Osteoblast (primary cell): ENCODE results near the gene TECPR1. TPM values are rescaled to one million over a fixed set of nuclear protein-coding genes. Genes with fewer than 3 reads are reported as not detected.

Experiments used
- DNase-seq: peaks from one replicate; pipeline ENCODE4 v3.0.0; 2011; ENCODE audit warnings: low spot score, mixed read lengths; ENCODE audit not compliant: insufficient read length; ENCODE audit errors: missing footprints
- H2AFZ ChIP-seq: 2 replicates; pipeline ENCODE4 v1.6.0; 2011; ENCODE audit warnings: mild to moderate bottlenecking, low read length
- H3K27ac ChIP-seq: 2 replicates; pipeline ENCODE4 v1.5.1; 2011; ENCODE audit warnings: mild to moderate bottlenecking, low read depth, low read length, moderate library complexity
- H3K27me3 ChIP-seq: 2 replicates; pipeline ENCODE4 v1.6.0; 2012; ENCODE audit warnings: mild to moderate bottlenecking, control low read depth, inconsistent platforms, low read length, moderate library complexity; ENCODE audit not compliant: insufficient read depth
- H3K36me3 ChIP-seq: 2 replicates; pipeline ENCODE4 v1.5.1; 2011; ENCODE audit warnings: mild to moderate bottlenecking, low read length, control low read depth, moderate library complexity; ENCODE audit not compliant: insufficient read depth
- H3K4me1 ChIP-seq: 2 replicates; pipeline ENCODE4 v1.5.1; 2011; ENCODE audit warnings: mild to moderate bottlenecking, low read length, control low read depth, moderate library complexity; ENCODE audit not compliant: insufficient read depth
- H3K4me2 ChIP-seq: 2 replicates; pipeline ENCODE4 v1.6.0; 2011; ENCODE audit warnings: mild to moderate bottlenecking, low read length; ENCODE audit not compliant: insufficient read depth
- H3K4me3 ChIP-seq: fragments of 200-600 bp; sonication (generic); 3 replicates; pipeline ENCODE4 v1.5.1; 2012; ENCODE audit warnings: mild to moderate bottlenecking, low read length, inconsistent platforms; ENCODE audit not compliant: insufficient read depth
- H3K79me2 ChIP-seq: 2 replicates; pipeline ENCODE4 v1.6.0; 2012; ENCODE audit warnings: mild to moderate bottlenecking, low read length, control low read depth, inconsistent platforms; ENCODE audit not compliant: insufficient read depth
- H3K9me3 ChIP-seq: 2 replicates; pipeline ENCODE4 v1.5.1; 2011; ENCODE audit warnings: low read depth, low read length, control low read depth
- H4K20me1 ChIP-seq: 2 replicates; pipeline ENCODE4 v1.6.0; 2012; ENCODE audit warnings: mild to moderate bottlenecking, low read length, control low read depth; ENCODE audit not compliant: insufficient read depth
- total RNA-seq: library from RNA; depleted of rRNA; stranded (reverse); fragments of >200 nt; gene quantifications from 2 replicates; pipeline ENCODE4 v1.2.3, GENCODE V29; 2012
- TF ChIP-seq, protein P1 (sequence below): IDR thresholded peaks from 2 replicates; pipeline ENCODE4 v1.5.1; 2011; ENCODE audit warnings: mild to moderate bottlenecking, low read depth, low read length, moderate library complexity; ENCODE audit errors: extremely low read depth

TECPR1 gene
- total RNA-seq, 1 donor: 20.3 TPM

DNA sequence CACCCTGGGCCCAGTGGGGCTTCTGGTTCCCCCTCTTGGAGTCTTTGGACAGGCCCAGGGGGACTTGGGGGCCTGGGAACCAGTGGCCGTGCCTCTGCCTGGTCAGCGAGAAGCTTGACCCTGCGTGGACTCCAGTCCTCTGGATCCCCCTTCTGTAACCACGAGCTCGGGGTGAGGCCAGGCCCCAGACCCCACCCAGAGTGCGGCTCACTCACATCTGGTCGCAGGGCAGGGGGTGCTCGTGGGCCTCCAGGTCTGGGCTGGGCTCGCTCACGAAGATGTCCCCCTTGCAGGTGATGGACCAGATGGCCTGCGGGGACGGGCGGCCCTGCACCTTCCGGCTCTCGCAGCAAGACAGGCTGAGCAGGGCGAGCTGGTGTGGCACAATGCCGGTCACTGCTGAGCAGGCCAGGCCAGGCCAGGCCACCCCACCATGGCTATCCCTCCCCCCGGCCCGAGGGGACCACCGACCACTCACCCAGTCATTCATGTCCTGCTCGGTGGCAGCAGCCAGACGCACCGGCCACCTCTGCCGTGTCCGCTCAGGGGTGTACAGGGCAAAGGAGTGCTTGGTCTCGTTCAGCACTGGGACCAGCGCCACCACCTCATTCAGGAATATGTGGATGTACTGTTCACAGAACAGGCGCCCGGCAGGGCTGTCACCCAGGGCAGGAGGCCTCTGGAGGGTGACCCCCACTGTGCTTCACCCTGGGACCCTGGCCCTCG is 21.1 kb downstream of the TECPR1 start:
- H2AFZ ChIP-seq: no peak overlapping the region
- TF ChIP-seq, protein P1, sequence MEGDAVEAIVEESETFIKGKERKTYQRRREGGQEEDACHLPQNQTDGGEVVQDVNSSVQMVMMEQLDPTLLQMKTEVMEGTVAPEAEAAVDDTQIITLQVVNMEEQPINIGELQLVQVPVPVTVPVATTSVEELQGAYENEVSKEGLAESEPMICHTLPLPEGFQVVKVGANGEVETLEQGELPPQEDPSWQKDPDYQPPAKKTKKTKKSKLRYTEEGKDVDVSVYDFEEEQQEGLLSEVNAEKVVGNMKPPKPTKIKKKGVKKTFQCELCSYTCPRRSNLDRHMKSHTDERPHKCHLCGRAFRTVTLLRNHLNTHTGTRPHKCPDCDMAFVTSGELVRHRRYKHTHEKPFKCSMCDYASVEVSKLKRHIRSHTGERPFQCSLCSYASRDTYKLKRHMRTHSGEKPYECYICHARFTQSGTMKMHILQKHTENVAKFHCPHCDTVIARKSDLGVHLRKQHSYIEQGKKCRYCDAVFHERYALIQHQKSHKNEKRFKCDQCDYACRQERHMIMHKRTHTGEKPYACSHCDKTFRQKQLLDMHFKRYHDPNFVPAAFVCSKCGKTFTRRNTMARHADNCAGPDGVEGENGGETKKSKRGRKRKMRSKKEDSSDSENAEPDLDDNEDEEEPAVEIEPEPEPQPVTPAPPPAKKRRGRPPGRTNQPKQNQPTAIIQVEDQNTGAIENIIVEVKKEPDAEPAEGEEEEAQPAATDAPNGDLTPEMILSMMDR: no peak
- no peaks in the 10 kb centered on the region for H4K20me1 ChIP-seq
- H3K4me1 ChIP-seq: no peaks in the 10 kb centered on the region
- H3K36me3 ChIP-seq: peaks cover 8% of the 10 kb centered on the region
- H3K9me3 ChIP-seq: no peaks in the 10 kb centered on the region
- H3K27ac ChIP-seq: no peak overlapping the region
- no peaks in the 10 kb centered on the region for H3K79me2 ChIP-seq
- no peak overlapping the region for H3K4me2 ChIP-seq
- DNase-seq: peak; percentile 72
- H3K4me3 ChIP-seq: no peak overlapping the region
- H3K27me3 ChIP-seq: no peaks in the 10 kb centered on the region

DNA sequence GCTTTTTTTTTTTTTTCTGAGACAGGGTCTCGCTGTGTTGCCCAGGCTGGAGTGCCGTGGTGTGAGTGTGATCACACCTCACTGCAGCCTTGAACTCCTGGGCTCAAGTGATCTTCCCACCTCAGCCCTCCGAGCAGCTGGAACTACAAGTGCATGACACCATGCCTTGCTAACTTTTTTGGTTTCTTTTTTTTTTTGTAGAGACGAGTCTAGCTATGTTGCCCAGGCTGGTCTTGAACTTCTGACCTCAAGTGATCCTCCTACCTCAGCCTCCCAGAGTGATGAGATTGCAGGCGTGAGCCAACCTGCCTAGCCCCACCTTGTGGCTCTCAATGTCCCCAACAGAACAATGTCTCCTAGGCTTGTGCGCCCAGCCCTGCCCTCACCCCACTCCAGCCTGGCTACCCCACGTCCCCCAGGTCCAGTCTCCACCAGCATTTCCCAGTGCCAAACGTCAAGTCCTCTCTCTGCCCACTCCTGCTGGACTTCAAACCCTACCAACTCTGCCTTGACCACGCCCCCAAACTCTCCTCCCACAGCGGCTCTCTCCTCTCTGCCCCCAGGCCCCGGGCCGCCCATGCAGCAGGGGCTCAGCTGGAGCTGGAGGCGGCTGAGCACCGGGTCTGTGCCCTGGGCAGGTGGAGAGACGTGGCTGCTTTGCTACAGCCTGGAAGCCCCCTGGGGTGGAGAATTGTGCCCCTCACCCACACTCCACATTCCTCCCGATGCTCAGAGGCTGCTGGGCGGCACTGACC is 21.9 kb downstream of the TECPR1 start:
- Histone ChIP-seq H2AFZ (no peak overlapping the region), H3K79me2 (no peaks in the 10 kb centered on the region), H3K9me3 (no peaks in the 10 kb centered on the region), H4K20me1 (no peaks in the 10 kb centered on the region), H3K27ac (no peak overlapping the region), H3K36me3 (peaks cover 11% of the 10 kb centered on the region), H3K4me3 (no peak overlapping the region), H3K27me3 (no peaks in the 10 kb centered on the region), H3K4me1 (no peaks in the 10 kb centered on the region), H3K4me2 (no peak overlapping the region)
- TF ChIP-seq, protein P1: no peak
- peak; percentile 54 for DNase-seq

DNA sequence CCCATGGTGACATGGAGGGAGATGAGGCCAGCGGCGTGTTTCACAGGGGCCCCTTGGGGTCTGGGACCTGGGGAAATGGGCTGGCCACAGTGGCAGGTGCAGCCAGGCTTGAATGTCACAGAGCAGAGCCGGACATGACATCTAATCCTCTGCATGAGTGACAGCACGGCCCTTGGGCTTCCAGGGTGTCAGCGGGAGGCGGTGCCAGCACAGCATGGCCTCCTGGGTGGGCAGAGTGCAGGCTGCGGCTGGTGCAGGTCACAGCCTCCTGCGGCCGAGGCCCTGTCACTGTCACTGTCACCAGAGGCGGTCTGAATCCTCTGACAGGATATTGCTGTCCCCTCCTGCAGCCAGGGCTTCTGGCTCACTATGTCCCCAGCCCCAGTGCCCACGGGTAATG is 22.6 kb downstream of the TECPR1 start:
- H3K27ac ChIP-seq: no peak overlapping the region
- H3K4me3 ChIP-seq: no peak overlapping the region
- H2AFZ ChIP-seq: no peak overlapping the region
- H4K20me1 ChIP-seq: no peaks in the 10 kb centered on the region
- no peak overlapping the region for H3K4me2 ChIP-seq
- no peaks in the 10 kb centered on the region for H3K79me2 ChIP-seq
- TF ChIP-seq, protein P1: no peak
- no peaks in the 10 kb centered on the region for H3K9me3 ChIP-seq
- H3K36me3 ChIP-seq: peaks cover 11% of the 10 kb centered on the region
- no peaks in the 10 kb centered on the region for H3K4me1 ChIP-seq
- no peak for DNase-seq
- no peaks in the 10 kb centered on the region for H3K27me3 ChIP-seq

DNA sequence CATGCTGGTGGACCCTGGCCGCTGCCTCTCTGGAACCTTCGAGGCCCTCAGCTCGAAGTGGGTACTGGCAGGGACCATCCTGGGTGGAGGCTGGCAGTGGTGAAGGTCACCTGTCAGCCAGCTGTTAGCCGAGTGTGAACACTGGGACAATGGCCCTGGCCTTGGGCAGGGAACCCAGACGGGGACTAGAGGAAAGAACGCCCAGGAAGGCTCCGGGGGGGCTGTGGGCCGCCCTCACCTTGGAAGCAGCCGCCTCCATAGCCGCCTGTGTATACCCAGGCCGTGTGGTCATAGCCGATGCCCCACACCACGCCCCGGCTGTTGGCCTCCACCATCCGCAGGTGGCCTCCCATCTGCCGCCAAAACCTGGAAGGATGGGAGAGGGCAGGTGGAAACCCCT is 23.2 kb downstream of the TECPR1 start:
- Histone ChIP-seq H3K79me2 (no peaks in the 10 kb centered on the region), H3K9me3 (no peaks in the 10 kb centered on the region), H3K36me3 (peaks cover 11% of the 10 kb centered on the region), H4K20me1 (no peaks in the 10 kb centered on the region), H3K4me2 (no peak overlapping the region), H3K4me3 (no peak overlapping the region), H3K4me1 (no peaks in the 10 kb centered on the region), H2AFZ (no peak overlapping the region), H3K27ac (no peak overlapping the region), H3K27me3 (no peaks in the 10 kb centered on the region)
- peak; percentile 41 for DNase-seq
- TF ChIP-seq, protein P1: no peak
